Panc1 (cell line): Measurements from ENCODE around the gene GPR153. TPM values are rescaled to one million over a fixed set of nuclear protein-coding genes. Genes with fewer than 3 reads are reported as not detected.

Experiments
- ATAC-seq: fragments of 200-7000 bp; cut with Tn5 transposase; 2 replicates; pipeline ENCODE4 v1.9.1; 2020; ENCODE audit warnings: mild to moderate bottlenecking, moderate library complexity
- BruUV-seq: library from RNA; stranded (reverse); fragments of 400-500 nt; replicated peaks from 2 replicates; lab custom pipeline; 2021; lab: Mats Ljungman, UMichigan
- CTCF ChIA-PET: fragments of 300-600 bp; sonication (Branson Sonifier 250); formaldehyde crosslinking; loops from one replicate; lab custom pipeline; 2022; ENCODE audit warnings: antibody characterized with exemption; lab: Charles Lee
- POLR2A ChIA-PET: fragments of 300-600 bp; sonication (Branson Sonifier 250); formaldehyde crosslinking; loops from one replicate; lab custom pipeline; 2022; ENCODE audit warnings: antibody characterized with exemption; lab: Charles Lee
- DNase-seq: peaks from one replicate; pipeline ENCODE4 v3.0.0-alpha.2; 2010; ENCODE audit warnings: low read depth, low spot score
- H3K27ac ChIP-seq: 2 replicates; pipeline ENCODE4 v1.5.1; 2011; ENCODE audit warnings: mild to moderate bottlenecking, low read length, inconsistent platforms
- H3K27me3 ChIP-seq: fragments of 200-500 bp; sonication (Bioruptor generic); 2 replicates; pipeline ENCODE4 v1.6.0; 2014; ENCODE audit warnings: low read length, inconsistent platforms; ENCODE audit not compliant: control insufficient read depth, insufficient read depth
- H3K36me3 ChIP-seq: fragments of 200-500 bp; sonication (Bioruptor generic); 2 replicates; pipeline ENCODE4 v1.5.1; 2014; ENCODE audit warnings: inconsistent platforms, mild to moderate bottlenecking, low read length, moderate library complexity; ENCODE audit not compliant: control insufficient read depth, insufficient read depth
- H3K4me1 ChIP-seq: 2 replicates; pipeline ENCODE4 v1.5.1; 2011; ENCODE audit warnings: inconsistent platforms, mild to moderate bottlenecking, low read length, moderate library complexity; ENCODE audit not compliant: control insufficient read depth, insufficient read depth
- H3K4me3 ChIP-seq, 2 experiments: 2 replicates each; pipeline ENCODE4 v1.5.1; 2011 to 2012; ENCODE audit warnings: low read depth in 2 of 2, low read length in 2 of 2, mild to moderate bottlenecking in 2 of 2, inconsistent platforms in 1 of 2, moderate library complexity in 1 of 2
- H3K9me3 ChIP-seq: fragments of 200-500 bp; sonication (Bioruptor generic); 2 replicates; pipeline ENCODE4 v1.5.1; 2014; ENCODE audit warnings: low read depth, mild to moderate bottlenecking, inconsistent platforms, low read length, moderate library complexity; ENCODE audit not compliant: control insufficient read depth, insufficient read depth
- CTCF ChIP-seq: fragments of 450-650 bp; IDR thresholded peaks from 2 replicates; pipeline ENCODE4 v1.5.1; 2017; ENCODE audit warnings: mild to moderate bottlenecking
- POLR2AphosphoS5 ChIP-seq: IDR thresholded peaks from 2 replicates; pipeline ENCODE4 v1.6.1; 2012; ENCODE audit warnings: mild to moderate bottlenecking, low read depth, low read length, moderate library complexity
- REST ChIP-seq, 2 experiments: IDR thresholded peaks; 2 replicates each; pipeline ENCODE4 v1.6.1; 2011 to 2012; ENCODE audit warnings: low read depth in 2 of 2, control low read depth in 1 of 2, low read length in 1 of 2, mild to moderate bottlenecking in 1 of 2, moderate library complexity in 1 of 2; ENCODE audit not compliant: insufficient read depth in 1 of 2
- SIN3A ChIP-seq: IDR thresholded peaks from 2 replicates; pipeline ENCODE4 v1.6.1; 2012; ENCODE audit warnings: low read depth, mild to moderate bottlenecking, low read length, moderate library complexity, borderline replicate concordance; ENCODE audit not compliant: insufficient read depth
- TCF7L2 ChIP-seq: IDR thresholded peaks from 2 replicates; pipeline ENCODE4 v1.6.1; 2011; ENCODE audit warnings: mild to moderate bottlenecking, low read depth, low read length, inconsistent platforms
- in situ Hi-C: cut with HindIII; loops from 2 replicates; pipeline ENCODE4 v1.10.0; 2016; ENCODE audit warnings: low sequenced_read_pairs, low pct_unique_long_range_greater_than_20kb
- intact Hi-C: fragments of 100-400 bp; cut with micrococcal nuclease; formaldehyde crosslinking; loops from one replicate; pipeline ENCODE4 v1.10.0; 2022; ENCODE audit not compliant: unreplicated experiment
- total RNA-seq: library from RNA; stranded (reverse); gene quantifications from one replicate; pipeline ENCODE4 v1.2.1, GENCODE V29; 2021; ENCODE audit not compliant: unreplicated experiment

Gene GPR153
- total RNA-seq, 1 experiment from 2014 or later: 5.5 TPM

GRCh38 chr1:6260433-6260934, 414 bp downstream of the GPR153 start:
- Histone ChIP-seq H3K27me3 (no peaks in the 10 kb centered on the region), H3K9me3 (no peaks in the 10 kb centered on the region), H3K4me1 (no peaks in the 10 kb centered on the region), H3K27ac (no peak overlapping the region), H3K4me3 (peak overlapping the region; percentile 53 to 62), H3K36me3 (no peaks in the 10 kb centered on the region)
- TF ChIP-seq SIN3A (no peak), POLR2AphosphoS5 (no peak), TCF7L2 (no peak), CTCF (no peak; the same call in 1 of the 2 replicates), REST (IDR thresholded peaks at IDR 0.05; ENCODE audit: insufficient read depth in 1 of 2, low read depth in 2 of 2, low read length in 1 of 2) (no peak)
- ATAC-seq: peak; percentile 55
- intact Hi-C loops: no loop called here
- no peak for DNase-seq
- in situ Hi-C loops: no loop called here
- no TSS peak for BruUV-seq
- ChIA-PET CTCF (no interaction called here), POLR2A (no interaction called here)

DNA sequence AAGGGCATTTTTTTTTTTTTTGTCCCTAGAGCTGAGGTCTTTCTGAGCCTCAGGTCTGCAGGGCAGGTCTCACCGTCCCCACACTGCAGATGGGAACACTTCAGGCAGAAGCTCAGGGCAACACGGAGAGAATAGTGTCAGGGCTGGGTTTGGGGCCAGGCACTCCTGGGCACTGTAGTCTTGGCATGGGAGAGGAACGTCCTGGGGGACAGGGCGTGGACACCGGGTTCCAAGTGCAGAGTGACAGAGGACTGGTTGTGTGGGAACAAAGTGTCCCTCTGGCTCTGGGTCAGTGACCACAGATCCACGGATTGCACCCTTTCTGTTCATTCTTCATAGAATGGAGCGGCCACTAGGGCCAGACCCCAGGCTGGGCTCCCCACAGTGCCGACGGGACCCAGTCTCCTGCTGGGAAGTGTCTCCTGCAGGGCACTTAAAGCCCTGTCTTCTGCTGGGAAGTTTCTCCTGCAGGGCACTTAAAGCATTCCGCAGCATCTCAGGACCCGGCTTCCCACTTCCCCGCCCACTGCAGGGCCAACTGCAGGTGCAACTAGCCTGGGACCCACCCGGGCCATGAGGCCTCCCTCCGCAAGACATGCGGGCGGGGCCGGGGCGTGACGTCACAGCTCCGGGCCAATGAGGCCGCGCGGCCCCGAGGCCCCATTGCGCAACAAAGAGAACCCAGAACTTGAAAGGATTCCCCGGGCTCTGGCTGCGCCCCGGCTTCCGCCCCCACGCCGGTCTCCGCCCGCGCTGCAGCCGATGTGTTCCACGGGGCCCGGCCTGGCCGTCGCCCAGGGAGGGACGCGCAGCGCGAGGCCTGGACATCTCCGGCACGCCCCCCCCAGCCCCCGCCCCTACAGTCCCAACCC, 1.2 kb downstream of the GPR153 start:
- POLR2A ChIA-PET: interaction anchor here (0.6 kb wide), 1 partner anchor 148 kb away, joined by 3 read pairs; no protein-coding TSS in a partner anchor
- no peaks in the 10 kb centered on the region for H3K36me3 ChIP-seq
- DNase-seq (no peak), ATAC-seq (peak; percentile 64)
- peak overlapping the region; percentile 53 to 62 for H3K4me3 ChIP-seq
- intact Hi-C loops (no loop called here), in situ Hi-C loops (no loop called here)
- no peak overlapping the region for H3K27ac ChIP-seq
- H3K4me1 ChIP-seq: no peaks in the 10 kb centered on the region
- TF ChIP-seq CTCF (no peak), TCF7L2 (peak; percentile 55; the same call in 1 of the 2 replicates), POLR2AphosphoS5 (no peak), SIN3A (no peak)
- no peaks in the 10 kb centered on the region for H3K27me3 ChIP-seq
- no TSS peak for BruUV-seq
- CTCF ChIA-PET: interaction anchor here (0.7 to 0.9 kb wide), 2 partner anchors 84 to 94 kb away, joined by 3 to 6 read pairs; no protein-coding TSS in a partner anchor
- no peaks in the 10 kb centered on the region for H3K9me3 ChIP-seq
